ENCODE measurements around the gene CHST12.

The CHST12 gene

GRCh38 chr7:2479276-2480069, 76.1 kb downstream of the CHST12 start:
- DNase-seq (ENCODE audit: low read depth) = no peak

GRCh38 chr7:2480070-2480408, 76.6 kb downstream of the CHST12 start:
- no peak for DNase-seq (ENCODE audit: low read depth)

GRCh38 chr7:2481195-2481594, 77.8 kb downstream of the CHST12 start:
- DNase-seq (ENCODE audit: low read depth) = no peak

- no peak for DNase-seq (ENCODE audit: low read depth)
These were observed 79.5 kb downstream of the CHST12 start for GRCh38 chr7:2482725-2483451.

- no peak for DNase-seq (ENCODE audit: low read depth)
These were observed 80.1 kb downstream of the CHST12 start for GRCh38 chr7:2483494-2483893.

- DNase-seq (ENCODE audit: low read depth) = no peak
These were observed 81.5 kb downstream of the CHST12 start for GRCh38 chr7:2484868-2485267.

GRCh38 chr7:2487586-2488271, 84.3 kb downstream of the CHST12 start:
- DNase-seq (ENCODE audit: low read depth) = no peak

GRCh38 chr7:2488272-2488645, 84.8 kb downstream of the CHST12 start:
- DNase-seq (ENCODE audit: low read depth) = no peak

- no peak for DNase-seq (ENCODE audit: low read depth)
These were observed 85.3 kb downstream of the CHST12 start for GRCh38 chr7:2488681-2489080.

GRCh38 chr7:2490181-2490651, 86.8 kb downstream of the CHST12 start:
- no peak for DNase-seq (ENCODE audit: low read depth)

- DNase-seq (ENCODE audit: low read depth) = no peak
These were observed 88.6 kb downstream of the CHST12 start for GRCh38 chr7:2492038-2492437.

- no peak for DNase-seq (ENCODE audit: low read depth)
These were observed 90.1 kb downstream of the CHST12 start for GRCh38 chr7:2493205-2494164.

GRCh38 chr7:2494191-2495130, 91.0 kb downstream of the CHST12 start:
- DNase-seq (ENCODE audit: low read depth) = no peak

- DNase-seq (ENCODE audit: low read depth) = no peak
These were observed 92.2 kb downstream of the CHST12 start for GRCh38 chr7:2495418-2496299.

- DNase-seq (ENCODE audit: low read depth) = no peak
These were observed 93.0 kb downstream of the CHST12 start for GRCh38 chr7:2496375-2496774.

GRCh38 chr7:2497065-2497464, 93.7 kb downstream of the CHST12 start:
- DNase-seq (ENCODE audit: low read depth) = no peak

GRCh38 chr7:2497500-2498336, 94.3 kb downstream of the CHST12 start:
- no peak for DNase-seq (ENCODE audit: low read depth)
